HL-60 (cell line): ENCODE results near the gene ELMOD3.

Source experiments
- DNase-seq, 2 experiments: peaks; one replicate each; pipeline ENCODE4 v3.0.0-alpha.2; 2010 to 2020; ENCODE audit warnings: low read depth in 1 of 2, low spot score in 1 of 2
- H3K27ac ChIP-seq: fragments of 250-450 bp; sonication (Bioruptor Pico); replicated peaks from 2 replicates; pipeline ENCODE4 v1.5.1; 2020; ENCODE audit warnings: mild to moderate bottlenecking, moderate library complexity
- H3K27me3 ChIP-seq: fragments of 250-450 bp; sonication (Bioruptor Pico); 2 replicates; pipeline ENCODE4 v1.5.1; 2021; ENCODE audit warnings: mild to moderate bottlenecking, moderate library complexity; ENCODE audit not compliant: insufficient read depth, poor library complexity, severe bottlenecking
- H3K4me3 ChIP-seq: replicated peaks from 2 replicates; pipeline ENCODE4 v1.5.1; 2011; ENCODE audit warnings: mild to moderate bottlenecking, control low read depth, low read length; ENCODE audit not compliant: insufficient read depth
- CTCF ChIP-seq: IDR thresholded peaks from one replicate; pipeline ENCODE4 v1.5.1; 2011; ENCODE audit warnings: low read length, control low read depth, inconsistent platforms; ENCODE audit not compliant: insufficient read depth
- GABPA ChIP-seq: IDR thresholded peaks from 2 replicates; pipeline ENCODE4 v1.6.1; 2012; ENCODE audit warnings: low read depth
- POLR2AphosphoS5 ChIP-seq: IDR thresholded peaks from 2 replicates; pipeline ENCODE4 v1.6.1; 2012; ENCODE audit warnings: low read depth
- SPI1 ChIP-seq: IDR thresholded peaks from 2 replicates; pipeline ENCODE4 v1.6.1; 2012; ENCODE audit warnings: low read depth, mild to moderate bottlenecking, borderline replicate concordance
- TF ChIP-seq, protein P1 (sequence below): IDR thresholded peaks from 2 replicates; pipeline ENCODE4 v1.6.1; 2012; ENCODE audit warnings: low read depth; ENCODE audit not compliant: insufficient replicate concordance

The ELMOD3 gene

GRCh38 chr2:85420536-85421259 lies 66.1 kb downstream of the ELMOD3 start:
- TF ChIP-seq CTCF (peak; percentile 96), GABPA (no peak), POLR2AphosphoS5 (no peak), SPI1 (no peak)
- TF ChIP-seq, protein P1, sequence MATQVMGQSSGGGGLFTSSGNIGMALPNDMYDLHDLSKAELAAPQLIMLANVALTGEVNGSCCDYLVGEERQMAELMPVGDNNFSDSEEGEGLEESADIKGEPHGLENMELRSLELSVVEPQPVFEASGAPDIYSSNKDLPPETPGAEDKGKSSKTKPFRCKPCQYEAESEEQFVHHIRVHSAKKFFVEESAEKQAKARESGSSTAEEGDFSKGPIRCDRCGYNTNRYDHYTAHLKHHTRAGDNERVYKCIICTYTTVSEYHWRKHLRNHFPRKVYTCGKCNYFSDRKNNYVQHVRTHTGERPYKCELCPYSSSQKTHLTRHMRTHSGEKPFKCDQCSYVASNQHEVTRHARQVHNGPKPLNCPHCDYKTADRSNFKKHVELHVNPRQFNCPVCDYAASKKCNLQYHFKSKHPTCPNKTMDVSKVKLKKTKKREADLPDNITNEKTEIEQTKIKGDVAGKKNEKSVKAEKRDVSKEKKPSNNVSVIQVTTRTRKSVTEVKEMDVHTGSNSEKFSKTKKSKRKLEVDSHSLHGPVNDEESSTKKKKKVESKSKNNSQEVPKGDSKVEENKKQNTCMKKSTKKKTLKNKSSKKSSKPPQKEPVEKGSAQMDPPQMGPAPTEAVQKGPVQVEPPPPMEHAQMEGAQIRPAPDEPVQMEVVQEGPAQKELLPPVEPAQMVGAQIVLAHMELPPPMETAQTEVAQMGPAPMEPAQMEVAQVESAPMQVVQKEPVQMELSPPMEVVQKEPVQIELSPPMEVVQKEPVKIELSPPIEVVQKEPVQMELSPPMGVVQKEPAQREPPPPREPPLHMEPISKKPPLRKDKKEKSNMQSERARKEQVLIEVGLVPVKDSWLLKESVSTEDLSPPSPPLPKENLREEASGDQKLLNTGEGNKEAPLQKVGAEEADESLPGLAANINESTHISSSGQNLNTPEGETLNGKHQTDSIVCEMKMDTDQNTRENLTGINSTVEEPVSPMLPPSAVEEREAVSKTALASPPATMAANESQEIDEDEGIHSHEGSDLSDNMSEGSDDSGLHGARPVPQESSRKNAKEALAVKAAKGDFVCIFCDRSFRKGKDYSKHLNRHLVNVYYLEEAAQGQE = no peak
- Histone ChIP-seq H3K27me3 (no peaks in the 10 kb centered on the region), H3K4me3 (no peak overlapping the region), H3K27ac (peak overlapping the region; percentile 61)
- DNase-seq = peak in 1 of 2 experiments; percentile 91

DNA sequence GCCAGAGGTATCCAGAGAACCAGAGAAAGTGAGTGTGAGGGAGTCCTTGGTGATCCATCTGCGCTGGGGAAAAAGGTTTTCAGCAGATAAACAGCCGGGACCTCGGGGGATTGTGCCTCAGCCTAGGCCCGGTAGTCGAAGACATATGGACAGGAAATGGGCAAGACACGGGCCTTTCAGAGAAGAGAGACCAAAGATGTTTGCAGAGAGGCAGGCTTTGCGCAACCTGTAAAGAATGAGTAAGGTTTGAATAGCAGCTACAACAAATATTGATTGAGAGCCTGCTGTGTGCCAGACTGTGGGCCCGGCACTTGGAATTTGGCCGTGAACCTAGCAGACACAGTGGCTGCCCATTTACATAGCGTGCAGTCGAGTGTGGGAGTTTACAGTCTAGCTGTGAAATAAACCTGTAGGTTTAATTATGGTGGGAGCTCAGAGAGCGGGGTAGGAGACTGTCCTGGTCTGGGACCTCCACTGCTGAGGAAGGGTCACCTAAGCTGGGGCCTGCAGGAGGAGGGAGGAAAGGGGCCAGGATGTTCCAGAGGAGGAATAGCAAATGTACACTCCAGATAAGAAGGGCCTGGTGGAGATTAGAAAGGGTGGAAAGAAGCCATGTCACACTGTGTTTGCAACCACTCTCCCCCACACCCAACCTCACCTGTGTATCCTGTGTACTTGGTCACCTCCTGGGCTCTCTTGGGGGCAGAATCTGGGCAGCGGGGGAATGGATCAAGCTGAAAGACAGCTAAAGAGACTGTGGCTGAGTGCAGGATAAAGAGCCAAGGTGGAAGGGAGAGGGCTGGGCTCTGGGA lies 66.9 kb downstream of the ELMOD3 start:
- TF ChIP-seq SPI1 (no peak), GABPA (no peak), CTCF (no peak), POLR2AphosphoS5 (no peak)
- TF ChIP-seq, protein P1 = no peak

GRCh38 chr2:85422072-85422457 lies 67.5 kb downstream of the ELMOD3 start:
- Histone ChIP-seq H3K4me3 (no peak overlapping the region), H3K27ac (no peak overlapping the region), H3K27me3 (no peaks in the 10 kb centered on the region)
- no peak for DNase-seq
- TF ChIP-seq GABPA = no peak
- TF ChIP-seq, protein P1 = no peak

More for the DNA sequence above, 66.9 kb downstream of the ELMOD3 start:
- no peak overlapping the region for H3K4me3 ChIP-seq
- H3K27me3 ChIP-seq = no peaks in the 10 kb centered on the region
- peak overlapping the region; percentile 61 for H3K27ac ChIP-seq
- peak in 1 of 2 experiments; percentile 69 for DNase-seq
